Pancreas (tissue), 10 donors: ENCODE results near the gene FMNL2. TPM values are rescaled to one million over a fixed set of nuclear protein-coding genes. Genes with fewer than 3 reads are reported as not detected.
A peak's percentile ranks its signal among the peaks of the same experiment; 100 is the strongest.

Experiments used
- ATAC-seq, 4 donors: fragments of 200-7000 bp; cut with Tn5 transposase; one replicate each; pipeline versions ENCODE4 v1.8.0 to v1.9.1; 2020; ENCODE audit warnings: mild to moderate bottlenecking in 4 of 4, moderate library complexity in 4 of 4
- DNase-seq, 6 donors: peaks; one replicate each; pipeline ENCODE4 v3.0.0-alpha.2; 2020
- FAIRE-seq: peaks from 2 replicates; lab custom pipeline; 2012; peaks lifted over from hg19 to GRCh38; lab: Jason Lieb, UNC
- H3K27ac ChIP-seq, 4 donors: fragments of 200-600 bp; sonication (generic); 1 replicate in 3 of 4; 2 replicates in 1 of 4; pipeline versions ENCODE4 v1.5.0 to v1.8.0; 2020
- H3K27me3 ChIP-seq, 4 donors: fragments of 200-600 bp; one replicate each; pipeline ENCODE4 v1.8.0; 2021
- H3K36me3 ChIP-seq, 3 donors: fragments of 200-600 bp; sonication (generic) in 1 of 3; one replicate each; pipeline versions ENCODE4 v1.5.0 to v1.8.0; 2020 to 2021
- H3K4me1 ChIP-seq, 3 donors: fragments of 200-600 bp; one replicate each; pipeline ENCODE4 v1.8.0; 2021
- H3K4me3 ChIP-seq, 4 donors: fragments of 200-600 bp; sonication (generic) in 2 of 4; one replicate each; pipeline versions ENCODE4 v1.5.0 to v1.8.0; 2020 to 2021
- H3K9me3 ChIP-seq, 4 donors: fragments of 200-600 bp; one replicate each; pipeline ENCODE4 v1.8.0; 2021
- CTCF ChIP-seq, 4 donors: fragments of 200-600 bp; sonication (generic) in 3 of 4; IDR thresholded peaks; one replicate each; pipeline versions ENCODE4 v1.5.0 to v1.8.0; 2021; ENCODE audit warnings: antibody characterized with exemption in 4 of 4
- WGBS, 2 donors: extraction: QIAGEN DNeasy Blood & Tissue Kit; methylation state at CpG; one replicate each; pipeline ENCODE4 v1.1.7; 2013; 5-methylcytosine and 5-hydroxymethylcytosine counted together
- intact Hi-C, 3 donors: fragments of 100-400 bp; cut with DNase I; formaldehyde crosslinking; loops; one replicate each; pipeline versions ENCODE4 v1.11.1 to v1.14.2; 2022
- polyA plus RNA-seq, 2 donors: library from polyadenylated mRNA; stranded (reverse); fragments of 200-250 nt; gene quantifications; one replicate each; pipeline ENCODE4 v1.2.3, GENCODE V29; 2013
- total RNA-seq, 6 donors: library from RNA; stranded (reverse); fragmentation: NEBNext Ultra II Directional in 4 of 6; extraction: Animal tissue kit (Norgen Biotek cat#: 25700) in 4 of 6; gene quantifications; one replicate each; pipeline versions ENCODE4 v1.2.1 to v1.2.4, GENCODE V29; 2021 to 2023
- donor health status: healthy with polysubstance abuse.
- donor health status: DM: no; HTN: no; CAD: no; lungs with moderate emphysema.
- donor health status: DM: no; HTN: no; CAD: no.
- donor health status: control.
- donor health status: control.
- donor health status: Bipolar disorder and iron deficiency.
- donor health status: DM: yes; HTN: yes; CAD: no.
- donor health status: DM: no; HTN: no; CAD: no.
- donor health status: DM: no; HTN: no; CAD: no.
- donor health status: DM: yes; HTN: yes; CAD: no.

Gene FMNL2
- total and polyA plus RNA-seq, 8 donors: 7.5 to 22.3 (median 11.3) TPM

- no peak for ATAC-seq
- intact Hi-C loops: no loop called here
- no peaks in the 10 kb centered on the region for H3K27me3 ChIP-seq
- no peaks in the 10 kb centered on the region for H3K36me3 ChIP-seq
- 74 to 77% methylated on average over 2 of the region's 2 CpGs for WGBS, 2 donors
- H3K9me3 ChIP-seq: no peaks in the 10 kb centered on the region
- TF ChIP-seq CTCF (IDR thresholded peaks at IDR 0.05): no peak
- H3K27ac ChIP-seq: no peak overlapping the region
- no peak for DNase-seq
- no peak overlapping the region for H3K4me3 ChIP-seq
- peaks cover 4 to 15% (median 13%) of the 10 kb centered on the region in 3 donors for H3K4me1 ChIP-seq
- FAIRE-seq: no peak
These were observed 159.1 kb downstream of the FMNL2 start for GRCh38 chr2:152493945-152494528.

GRCh38 chr2:152496371-152496770 is 161.4 kb downstream of the FMNL2 start:
- peaks cover 4 to 15% (median 13%) of the 10 kb centered on the region in 3 donors for H3K4me1 ChIP-seq
- no peak overlapping the region for H3K27ac ChIP-seq
- no peak for DNase-seq
- no peak overlapping the region for H3K4me3 ChIP-seq
- no peak for FAIRE-seq
- WGBS, 2 donors: 85 to 87% methylated on average over 3 of the region's 3 CpGs
- H3K36me3 ChIP-seq: no peaks in the 10 kb centered on the region
- ATAC-seq: no peak
- no peaks in the 10 kb centered on the region for H3K27me3 ChIP-seq
- no peak for TF ChIP-seq CTCF (IDR thresholded peaks at IDR 0.05)
- intact Hi-C loops: no loop called here
- H3K9me3 ChIP-seq: no peaks in the 10 kb centered on the region

DNA sequence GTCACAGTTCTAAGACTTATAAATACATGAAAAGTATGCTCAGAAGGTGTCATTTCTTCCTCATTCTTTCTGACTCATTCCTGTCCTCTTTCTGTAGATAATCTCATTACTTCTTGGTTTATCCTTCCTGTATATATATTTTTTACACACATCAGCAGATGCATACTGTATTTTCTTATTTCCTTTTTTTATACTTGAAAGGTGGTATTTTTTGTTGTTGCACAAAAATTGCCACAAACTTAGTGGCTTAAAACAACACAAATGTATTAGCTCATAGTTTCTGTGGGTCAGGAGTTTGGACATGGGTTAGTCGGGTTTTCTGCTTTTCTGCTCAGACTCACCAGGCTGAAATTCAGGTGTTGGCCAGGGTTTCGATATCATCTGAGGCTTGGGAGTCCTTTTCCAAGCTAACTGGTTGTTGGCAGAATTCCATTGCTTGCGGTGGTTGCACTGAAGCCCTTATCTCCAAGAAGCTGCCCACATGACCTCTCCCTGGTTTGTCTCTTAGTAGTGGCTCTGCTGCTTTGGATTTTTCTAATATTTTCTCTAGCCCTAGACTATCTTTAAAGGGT is 162.6 kb downstream of the FMNL2 start:
- no peak overlapping the region for H3K4me3 ChIP-seq
- ATAC-seq (peak; percentile 47 to 81 (median 74)), DNase-seq (peak in 3 of 6 donors; percentile 24 to 56 (median 25)), FAIRE-seq (no peak)
- intact Hi-C loops: no loop called here
- peak overlapping the region in 2 of 4 donors; percentile 44 to 51 for H3K27ac ChIP-seq
- no peaks in the 10 kb centered on the region for H3K36me3 ChIP-seq
- 6 to 14% methylated on average over 3 of the region's 3 CpGs for WGBS, 2 donors
- no peaks in the 10 kb centered on the region for H3K9me3 ChIP-seq
- H3K4me1 ChIP-seq: peaks cover 4 to 15% (median 13%) of the 10 kb centered on the region in 3 donors
- TF ChIP-seq CTCF (IDR thresholded peaks at IDR 0.05): no peak
- no peaks in the 10 kb centered on the region for H3K27me3 ChIP-seq

DNA sequence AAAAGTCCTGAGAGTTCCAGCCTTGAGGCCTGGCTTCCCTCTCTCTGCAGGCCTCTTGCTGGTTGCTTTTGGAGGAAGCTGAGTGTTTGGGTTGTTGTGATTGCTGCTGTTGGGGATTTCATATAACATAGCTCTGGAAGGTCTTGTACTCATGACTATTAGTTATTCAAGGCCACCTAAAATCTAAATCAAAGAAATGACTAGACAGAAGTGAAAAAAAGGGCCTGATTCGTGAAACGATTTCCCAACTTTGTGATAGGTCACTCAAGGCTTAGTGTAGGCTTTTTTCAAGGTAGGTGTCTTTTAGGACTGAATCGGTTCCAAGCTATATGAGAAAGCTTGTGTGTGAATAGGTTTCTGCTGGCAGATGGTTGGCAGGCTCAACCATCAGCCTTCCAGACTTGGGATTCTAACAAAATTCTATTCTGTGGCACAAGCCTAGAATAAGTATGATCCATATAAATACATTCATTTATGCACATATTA is 164.4 kb downstream of the FMNL2 start:
- H3K27ac ChIP-seq: peak overlapping the region in 2 of 4 donors; percentile 39 to 44
- TF ChIP-seq CTCF (IDR thresholded peaks at IDR 0.05): no peak
- FAIRE-seq (no peak), DNase-seq (no peak), ATAC-seq (peak in 2 of 4 donors; percentile 17 to 26)
- no peaks in the 10 kb centered on the region for H3K27me3 ChIP-seq
- no peaks in the 10 kb centered on the region for H3K9me3 ChIP-seq
- H3K4me3 ChIP-seq: no peak overlapping the region
- 64 to 76% methylated on average over 3 of the region's 3 CpGs for WGBS, 2 donors
- H3K4me1 ChIP-seq: peaks cover 4 to 15% (median 13%) of the 10 kb centered on the region in 3 donors
- intact Hi-C loops: no loop called here
- H3K36me3 ChIP-seq: no peaks in the 10 kb centered on the region
